Measurements from ENCODE around the gene DIP2B.
A peak's percentile ranks its signal among the peaks of the same experiment; 100 is the strongest.

Gene DIP2B

DNA sequence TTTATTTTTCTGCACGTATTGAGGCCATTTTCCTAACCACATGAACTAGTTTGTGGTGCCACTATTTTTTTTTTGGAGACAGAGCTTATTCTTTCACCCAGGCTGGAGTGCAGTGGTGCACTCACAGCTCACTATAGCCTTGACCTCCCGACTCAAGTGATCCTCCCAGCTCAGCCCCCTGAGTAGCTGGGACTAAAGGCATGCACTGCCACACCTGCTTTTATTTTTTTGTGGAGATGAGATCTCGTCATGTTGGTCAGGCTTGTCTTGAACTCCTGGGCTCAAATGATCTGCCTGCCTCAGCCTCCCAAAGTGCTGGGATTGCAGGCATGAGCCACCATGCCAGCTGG, 60.1 kb downstream of the DIP2B start:
- peaks cover 20% of the 10 kb centered on the region for H3K4me1 Mint-ChIP-seq
- TF ChIP-seq, protein P1, sequence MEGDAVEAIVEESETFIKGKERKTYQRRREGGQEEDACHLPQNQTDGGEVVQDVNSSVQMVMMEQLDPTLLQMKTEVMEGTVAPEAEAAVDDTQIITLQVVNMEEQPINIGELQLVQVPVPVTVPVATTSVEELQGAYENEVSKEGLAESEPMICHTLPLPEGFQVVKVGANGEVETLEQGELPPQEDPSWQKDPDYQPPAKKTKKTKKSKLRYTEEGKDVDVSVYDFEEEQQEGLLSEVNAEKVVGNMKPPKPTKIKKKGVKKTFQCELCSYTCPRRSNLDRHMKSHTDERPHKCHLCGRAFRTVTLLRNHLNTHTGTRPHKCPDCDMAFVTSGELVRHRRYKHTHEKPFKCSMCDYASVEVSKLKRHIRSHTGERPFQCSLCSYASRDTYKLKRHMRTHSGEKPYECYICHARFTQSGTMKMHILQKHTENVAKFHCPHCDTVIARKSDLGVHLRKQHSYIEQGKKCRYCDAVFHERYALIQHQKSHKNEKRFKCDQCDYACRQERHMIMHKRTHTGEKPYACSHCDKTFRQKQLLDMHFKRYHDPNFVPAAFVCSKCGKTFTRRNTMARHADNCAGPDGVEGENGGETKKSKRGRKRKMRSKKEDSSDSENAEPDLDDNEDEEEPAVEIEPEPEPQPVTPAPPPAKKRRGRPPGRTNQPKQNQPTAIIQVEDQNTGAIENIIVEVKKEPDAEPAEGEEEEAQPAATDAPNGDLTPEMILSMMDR (IDR thresholded peaks at IDR 0.05): no peak
- H3K27me3 Mint-ChIP-seq (ENCODE audit: low read depth, poor library complexity): no peaks in the 10 kb centered on the region
- no peak overlapping the region for H3K4me3 Mint-ChIP-seq
- DNase-seq: no peak
- H3K9me3 Mint-ChIP-seq: peaks cover 11% of the 10 kb centered on the region
- peaks cover 10% of the 10 kb centered on the region for H3K36me3 Mint-ChIP-seq (ENCODE audit: low read depth)
- peak overlapping the region; percentile 6 for H3K27ac Mint-ChIP-seq

DNA sequence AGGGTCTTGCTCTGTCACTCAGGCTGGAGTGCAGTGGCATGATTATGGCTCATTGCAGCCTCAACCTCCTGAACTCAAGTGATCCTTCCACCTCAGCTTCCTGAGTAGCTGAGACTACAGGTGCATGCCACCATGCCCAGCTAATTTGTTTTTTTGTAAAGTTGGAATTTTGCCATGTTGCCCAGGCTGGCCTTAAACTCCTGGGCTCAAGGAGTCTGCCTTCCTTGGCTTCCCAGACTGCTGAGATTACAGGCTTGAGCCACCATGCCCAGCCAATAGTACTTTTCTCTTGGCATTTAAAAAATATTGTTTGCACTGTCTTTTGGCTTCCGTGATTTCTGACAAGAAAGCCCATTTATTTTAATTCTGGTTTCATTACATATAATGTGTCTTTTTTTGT, 61.3 kb downstream of the DIP2B start:
- H3K9me3 Mint-ChIP-seq: peaks cover 11% of the 10 kb centered on the region
- H3K4me1 Mint-ChIP-seq: peaks cover 20% of the 10 kb centered on the region
- H3K27me3 Mint-ChIP-seq (ENCODE audit: low read depth, poor library complexity): no peaks in the 10 kb centered on the region
- H3K36me3 Mint-ChIP-seq (ENCODE audit: low read depth): peaks cover 10% of the 10 kb centered on the region
- H3K27ac Mint-ChIP-seq: no peak overlapping the region
- no peak overlapping the region for H3K4me3 Mint-ChIP-seq
- no peak for DNase-seq
- TF ChIP-seq, protein P1 (IDR thresholded peaks at IDR 0.05): no peak

DNA sequence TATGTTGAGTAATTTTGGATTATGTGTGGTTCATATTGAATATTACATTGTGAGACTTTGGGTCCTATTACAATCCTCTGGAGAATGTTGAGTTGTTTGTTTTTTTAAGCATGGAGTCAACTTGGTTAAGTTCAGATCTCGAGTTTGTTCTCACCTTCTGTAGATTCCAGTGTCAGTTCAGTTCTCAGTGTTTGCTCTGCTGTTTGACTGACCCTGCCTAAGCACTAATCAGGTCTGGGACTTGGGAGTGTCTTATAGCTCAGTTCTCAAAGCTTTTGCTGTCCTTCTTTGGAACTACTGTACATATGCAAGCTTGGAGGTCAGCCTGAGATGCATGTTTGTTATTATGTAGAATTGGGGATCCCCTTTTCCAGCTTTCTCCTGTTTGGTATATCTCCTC, 63.1 kb downstream of the DIP2B start:
- Mint-ChIP-seq H3K4me3 (no peak overlapping the region), H3K9me3 (peaks cover 11% of the 10 kb centered on the region), H3K4me1 (peaks cover 28% of the 10 kb centered on the region), H3K27me3 (ENCODE audit: low read depth, poor library complexity) (no peaks in the 10 kb centered on the region), H3K36me3 (ENCODE audit: low read depth) (peaks cover 10% of the 10 kb centered on the region), H3K27ac (peak overlapping the region; percentile 77)
- TF ChIP-seq, protein P1 (IDR thresholded peaks at IDR 0.05): no peak
- no peak for DNase-seq

DNA sequence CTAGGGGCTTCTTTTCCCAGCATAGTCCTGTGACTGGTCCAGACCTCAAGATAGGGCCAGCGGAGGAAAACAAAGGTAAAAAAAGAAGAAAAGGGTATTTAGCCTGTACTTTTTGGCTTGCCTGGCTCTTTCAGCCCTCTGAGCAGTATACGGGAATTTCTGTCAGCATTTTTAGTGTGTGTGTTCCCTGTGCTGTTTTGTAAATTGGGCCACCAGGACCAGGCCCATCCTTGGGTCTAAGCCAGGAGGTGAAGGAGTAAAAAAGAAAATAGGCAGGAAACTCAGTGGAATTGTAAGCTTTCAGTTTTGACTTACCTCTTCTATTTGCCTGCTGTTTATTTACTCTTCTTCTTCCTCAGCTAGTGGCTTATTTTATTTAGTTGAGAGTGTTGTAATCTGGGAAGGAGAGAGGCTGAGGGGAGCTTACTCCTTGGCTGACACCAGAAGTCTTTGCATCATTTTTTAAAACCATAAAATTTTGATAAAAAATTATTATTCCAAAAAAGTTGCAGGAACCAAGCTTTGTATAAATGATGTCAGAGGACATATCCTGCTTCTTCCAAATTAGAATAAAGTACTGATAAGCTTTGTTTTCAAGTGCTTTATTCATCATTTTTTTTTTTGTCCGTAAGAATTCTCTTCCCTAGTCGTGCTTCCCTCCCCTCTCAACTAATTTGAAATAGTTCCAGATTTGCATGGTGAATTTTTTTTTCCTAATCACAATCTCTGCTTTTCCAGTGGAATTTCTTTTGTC, 63.7 kb downstream of the DIP2B start:
- peaks cover 10% of the 10 kb centered on the region for H3K36me3 Mint-ChIP-seq (ENCODE audit: low read depth)
- peaks cover 34% of the 10 kb centered on the region for H3K4me1 Mint-ChIP-seq
- H3K4me3 Mint-ChIP-seq: no peak overlapping the region
- H3K9me3 Mint-ChIP-seq: peaks cover 11% of the 10 kb centered on the region
- DNase-seq: no peak
- H3K27me3 Mint-ChIP-seq (ENCODE audit: low read depth, poor library complexity): no peaks in the 10 kb centered on the region
- TF ChIP-seq, protein P1 (IDR thresholded peaks at IDR 0.05): no peak
- H3K27ac Mint-ChIP-seq: peak overlapping the region; percentile 77

DNA sequence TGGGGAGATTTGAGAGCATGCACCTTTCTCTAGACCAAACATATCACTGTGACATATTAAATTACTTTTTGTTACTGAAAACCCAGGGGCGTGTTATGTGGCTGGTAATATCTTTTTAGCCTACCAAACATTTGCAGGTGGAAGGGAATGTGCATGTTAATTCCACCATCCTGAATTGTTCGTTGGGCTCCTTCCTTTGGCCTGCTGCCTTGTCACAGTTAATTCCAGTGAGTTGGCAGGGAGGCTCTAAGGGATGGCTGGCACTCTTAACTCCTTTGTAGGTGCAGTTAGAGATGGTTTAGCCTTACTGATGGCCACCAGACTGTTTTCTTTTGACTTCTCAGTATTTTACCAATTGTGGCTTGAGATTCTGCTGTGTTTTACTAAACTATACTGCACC, 64.5 kb downstream of the DIP2B start:
- Mint-ChIP-seq H3K27me3 (ENCODE audit: low read depth, poor library complexity) (no peaks in the 10 kb centered on the region), H3K4me1 (peaks cover 40% of the 10 kb centered on the region), H3K36me3 (ENCODE audit: low read depth) (peaks cover 10% of the 10 kb centered on the region), H3K4me3 (no peak overlapping the region), H3K9me3 (peaks cover 11% of the 10 kb centered on the region), H3K27ac (peak overlapping the region; percentile 20)
- no peak for DNase-seq
- TF ChIP-seq, protein P1 (IDR thresholded peaks at IDR 0.05): no peak

DNA sequence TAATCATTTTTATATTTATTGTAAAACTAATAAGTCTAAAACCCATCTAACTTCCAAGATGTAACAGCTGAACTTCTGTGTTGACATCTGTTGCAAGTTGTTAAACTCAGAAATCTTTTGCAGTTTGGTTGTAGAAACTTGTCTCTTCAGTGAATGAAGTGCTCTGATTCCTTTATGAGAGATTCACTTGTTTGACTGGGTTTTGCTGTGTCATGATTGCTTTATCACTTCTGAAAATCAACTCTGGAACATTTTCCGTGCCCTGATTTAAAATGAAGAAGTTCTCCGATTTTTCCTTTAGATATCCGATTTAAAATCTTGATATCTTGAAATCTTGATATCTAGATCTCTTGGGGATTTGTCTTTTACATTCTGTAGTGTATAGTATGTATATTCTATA, 65.1 kb downstream of the DIP2B start:
- H3K4me3 Mint-ChIP-seq: no peak overlapping the region
- DNase-seq: no peak
- peaks cover 10% of the 10 kb centered on the region for H3K36me3 Mint-ChIP-seq (ENCODE audit: low read depth)
- peaks cover 43% of the 10 kb centered on the region for H3K4me1 Mint-ChIP-seq
- peaks cover 11% of the 10 kb centered on the region for H3K9me3 Mint-ChIP-seq
- no peaks in the 10 kb centered on the region for H3K27me3 Mint-ChIP-seq (ENCODE audit: low read depth, poor library complexity)
- H3K27ac Mint-ChIP-seq: no peak overlapping the region
- TF ChIP-seq, protein P1 (IDR thresholded peaks at IDR 0.05): no peak
